HPDE6-E6E7 (cell line): ENCODE results near the gene C12orf57.

Experiments
- DNase-seq: peaks from one replicate; pipeline ENCODE4 v3.0.0; 2011; ENCODE audit warnings: missing footprints; ENCODE audit errors: extremely low spot score

C12orf57 gene

GRCh38 chr12:6953442-6954315 lies 9.9 kb downstream of the C12orf57 start:
- DNase-seq = no peak

GRCh38 chr12:6954316-6955107 lies 10.7 kb downstream of the C12orf57 start:
- no peak for DNase-seq

- no peak for DNase-seq
Observed at GRCh38 chr12:6955108-6956020, 11.5 kb downstream of the C12orf57 start.

GRCh38 chr12:6956021-6956727 lies 12.4 kb downstream of the C12orf57 start:
- no peak for DNase-seq

GRCh38 chr12:6957151-6957701 lies 13.4 kb downstream of the C12orf57 start:
- DNase-seq = no peak

- no peak for DNase-seq
Observed at GRCh38 chr12:6957741-6958608, 14.2 kb downstream of the C12orf57 start.

- no peak for DNase-seq
Observed at GRCh38 chr12:6958609-6959057, 14.8 kb downstream of the C12orf57 start.

GRCh38 chr12:6959058-6959804 lies 15.4 kb downstream of the C12orf57 start:
- DNase-seq = no peak

- no peak for DNase-seq
Observed at GRCh38 chr12:6959805-6960592, 16.2 kb downstream of the C12orf57 start.

GRCh38 chr12:6960593-6961277 lies 16.9 kb downstream of the C12orf57 start:
- DNase-seq = no peak

- peak; percentile 60 for DNase-seq
Observed at GRCh38 chr12:6961278-6961694, 17.5 kb downstream of the C12orf57 start.

GRCh38 chr12:6961695-6962284 lies 18.0 kb downstream of the C12orf57 start:
- peak; percentile 49 for DNase-seq

- no peak for DNase-seq
Observed at GRCh38 chr12:6962285-6963015, 18.6 kb downstream of the C12orf57 start.

- DNase-seq = peak; percentile 92
Observed at GRCh38 chr12:6963016-6963731, 19.4 kb downstream of the C12orf57 start.

GRCh38 chr12:6963791-6964413 lies 20.1 kb downstream of the C12orf57 start:
- no peak for DNase-seq
